GM18517 (cell line): ENCODE results near the gene TBX4.

Experiments used
- ATAC-seq: cut with Tn5 transposase; IDR thresholded peaks from one replicate; pipeline ENCODE4 v1.9.1; 2021; ENCODE audit warnings: mild to moderate bottlenecking, moderate library complexity; ENCODE audit not compliant: unreplicated experiment

TBX4 gene

DNA sequence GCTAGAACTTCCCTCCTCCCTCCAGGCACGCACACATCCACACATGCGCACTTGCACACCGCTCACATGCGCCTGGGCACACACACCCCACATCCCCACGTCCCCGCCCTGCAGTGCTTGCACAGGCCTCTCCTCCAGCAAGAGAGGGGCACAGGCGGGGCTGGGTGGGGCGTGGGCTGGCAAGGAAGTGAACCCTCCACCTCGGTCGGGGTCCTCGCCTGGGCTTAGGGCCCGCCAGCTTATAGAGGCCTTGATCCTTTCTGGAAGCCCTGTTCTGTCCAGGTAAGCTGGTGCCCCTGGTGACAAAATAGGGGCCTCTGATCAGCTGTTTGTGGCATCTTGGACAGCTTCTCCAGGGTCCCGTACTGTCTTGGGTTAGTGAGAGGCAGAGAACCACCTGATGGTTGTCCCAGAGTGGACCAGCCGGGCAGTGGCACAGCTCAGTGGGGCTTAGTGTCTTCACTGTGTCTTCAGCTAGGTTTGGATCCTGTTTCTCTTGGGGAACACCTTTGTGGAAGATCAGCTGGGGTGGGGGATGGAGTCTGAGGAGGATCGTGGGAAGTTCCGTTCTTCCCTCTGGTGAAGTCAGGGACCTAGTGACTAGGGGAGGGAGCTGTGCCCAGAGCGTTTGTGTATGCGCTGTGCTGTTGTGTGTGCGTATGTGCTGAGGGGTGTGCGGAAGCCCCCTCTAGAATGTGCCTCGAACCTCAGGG, 12.1 kb downstream of the TBX4 start:
- ATAC-seq: no peak

DNA sequence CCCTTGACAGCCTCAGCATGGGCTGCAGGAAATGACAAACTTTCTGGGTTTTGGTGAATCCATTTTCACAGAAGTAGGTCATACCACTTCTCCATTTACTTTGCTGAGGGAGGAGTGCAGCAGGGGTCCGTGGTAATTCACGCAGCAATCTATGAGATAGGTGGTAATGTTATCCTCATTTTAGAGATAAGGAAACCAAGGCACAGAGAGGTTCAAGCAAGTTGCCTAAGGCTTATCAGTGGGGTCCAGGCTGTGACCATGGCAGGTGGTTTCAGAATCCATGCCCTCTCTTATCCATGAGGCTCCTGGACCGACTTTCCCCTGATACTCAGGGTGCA, 12.6 kb downstream of the TBX4 start:
- no peak for ATAC-seq

DNA sequence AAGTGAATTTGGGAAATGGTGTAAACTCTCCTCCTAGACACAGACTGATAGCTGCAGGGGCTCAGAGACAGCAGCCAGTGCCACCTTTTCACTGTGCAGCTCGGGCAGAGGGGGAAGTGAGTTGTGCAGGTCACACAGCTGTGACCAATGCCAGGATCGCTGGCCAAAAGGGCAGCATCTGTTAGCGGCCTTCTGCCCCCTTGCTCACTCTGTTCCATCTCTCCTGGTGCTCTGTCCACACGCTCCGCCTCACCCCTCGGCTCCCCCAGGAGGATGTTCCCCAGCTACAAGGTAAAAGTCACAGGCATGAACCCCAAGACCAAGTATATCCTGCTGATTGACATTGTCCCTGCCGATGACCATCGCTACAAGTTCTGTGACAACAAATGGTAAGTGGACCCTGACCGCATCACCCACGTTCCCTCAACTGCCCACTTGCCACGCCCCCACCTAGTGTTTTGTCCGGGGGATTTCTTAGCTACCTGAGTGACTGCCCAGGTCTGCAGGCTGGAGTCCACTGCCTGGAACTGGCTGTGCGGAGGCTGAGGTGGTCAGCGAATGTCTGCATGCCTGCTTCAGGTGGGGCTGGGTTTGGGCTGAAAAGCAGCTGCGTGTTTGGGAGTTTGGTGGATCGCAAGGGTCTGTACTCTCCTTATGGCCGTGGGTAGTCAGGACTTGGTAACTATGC, 13.5 kb downstream of the TBX4 start:
- ATAC-seq: no peak

DNA sequence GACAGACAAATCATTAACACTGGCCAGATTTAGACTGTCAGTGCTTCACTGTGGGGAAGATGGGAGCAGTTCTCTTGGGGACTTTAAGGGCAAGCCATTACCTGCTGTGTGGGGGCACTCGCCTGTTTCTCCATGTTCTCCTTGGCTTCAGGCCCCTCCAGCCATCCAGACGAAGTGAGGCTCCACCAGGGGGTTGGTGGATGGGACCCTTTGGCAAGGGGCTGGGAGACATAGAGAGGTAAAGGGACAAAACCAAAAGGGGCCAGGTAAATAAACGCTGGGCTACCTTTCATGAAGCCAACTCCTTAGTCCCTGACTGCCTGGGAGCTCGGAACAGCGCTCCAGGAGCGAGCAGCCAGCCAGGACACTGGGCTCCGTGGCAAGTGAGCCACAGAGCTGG, 14.0 kb downstream of the TBX4 start:
- no peak for ATAC-seq

DNA sequence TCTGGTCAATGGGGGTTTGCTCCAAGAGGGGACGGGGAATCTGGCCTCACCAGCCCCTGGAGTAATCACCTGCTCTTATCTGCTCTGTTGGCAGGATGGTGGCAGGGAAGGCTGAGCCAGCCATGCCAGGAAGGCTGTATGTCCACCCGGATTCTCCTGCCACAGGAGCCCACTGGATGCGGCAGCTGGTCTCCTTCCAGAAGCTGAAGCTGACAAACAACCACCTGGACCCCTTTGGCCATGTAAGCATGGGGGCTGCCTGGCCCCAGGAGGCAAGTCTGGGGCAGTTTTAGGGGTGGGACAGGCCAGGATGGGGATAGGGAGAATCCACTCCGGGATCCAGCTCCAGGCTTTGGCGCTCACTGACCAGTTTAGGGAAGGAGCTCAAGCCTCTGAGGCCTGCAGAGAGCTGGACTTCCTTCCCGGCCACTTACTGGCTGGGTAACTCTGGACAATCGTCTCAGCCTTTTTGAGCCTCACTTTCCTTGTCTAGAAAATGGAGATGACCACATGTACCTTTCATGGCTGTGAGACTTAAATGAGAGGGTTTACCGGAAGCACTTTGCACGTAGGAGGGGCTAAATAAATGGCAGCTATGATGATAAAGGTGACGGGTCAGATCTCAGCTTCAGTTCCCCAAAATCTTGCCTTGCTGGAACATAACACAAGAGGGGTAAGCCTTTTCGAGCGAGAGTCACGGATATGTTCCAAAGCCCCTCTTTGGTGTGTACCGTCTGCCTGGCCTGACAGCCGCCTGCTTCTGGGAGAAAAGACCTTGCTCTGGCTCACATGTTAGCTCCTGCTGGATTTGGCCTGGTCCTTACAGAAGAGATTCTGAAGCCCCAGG, 15.4 kb downstream of the TBX4 start:
- ATAC-seq: no peak

DNA sequence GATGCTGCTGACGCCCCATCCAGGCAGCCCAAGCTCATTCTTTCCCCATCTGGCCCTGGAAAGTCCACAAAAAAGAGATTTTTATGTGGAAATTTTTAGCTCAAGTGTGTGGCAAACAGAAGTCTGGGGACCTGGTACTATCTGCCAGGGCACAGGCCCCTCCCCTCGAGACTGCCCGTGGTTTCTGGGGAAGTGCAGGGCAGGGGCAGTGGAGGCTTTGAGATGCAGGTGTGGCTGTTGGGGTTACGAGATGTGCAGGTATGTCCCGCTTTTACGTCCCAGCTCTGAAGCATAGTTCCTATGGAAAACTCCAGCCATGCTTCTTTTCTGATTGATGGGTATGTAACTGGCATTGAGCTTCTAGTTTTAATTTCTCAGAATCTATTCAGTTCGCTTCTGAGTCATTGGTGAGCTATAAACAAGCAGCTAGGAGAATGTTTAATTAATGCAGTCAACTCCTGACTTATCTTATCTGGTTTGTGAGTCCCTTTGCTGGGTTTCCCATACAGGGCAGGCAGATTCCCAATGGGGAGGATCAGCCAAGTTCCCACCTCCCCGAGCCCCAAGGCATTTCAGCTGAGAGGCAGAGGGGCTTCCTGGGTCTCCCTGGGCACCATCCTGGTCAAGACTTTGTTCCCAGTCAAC, 16.2 kb downstream of the TBX4 start:
- no peak for ATAC-seq

DNA sequence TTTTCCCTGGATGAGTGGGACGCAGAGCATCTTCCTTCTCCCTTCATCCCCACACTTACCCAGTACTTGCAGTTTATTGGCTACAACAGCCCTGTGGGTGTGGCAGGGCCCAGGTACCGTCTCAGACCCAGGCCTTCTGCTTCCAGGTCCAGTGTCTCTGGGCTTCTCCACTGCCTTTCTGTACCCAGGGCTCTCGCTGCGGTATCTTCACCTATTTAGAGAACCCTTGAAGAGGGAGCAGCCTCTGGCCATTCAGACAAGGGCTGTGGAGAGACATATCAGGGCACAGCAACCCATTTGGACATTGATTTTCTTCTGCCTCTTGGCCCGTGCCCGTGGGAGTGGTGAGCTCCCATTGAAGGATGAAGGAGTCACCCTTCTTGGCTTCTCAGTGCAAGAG, 17.3 kb downstream of the TBX4 start:
- no peak for ATAC-seq

DNA sequence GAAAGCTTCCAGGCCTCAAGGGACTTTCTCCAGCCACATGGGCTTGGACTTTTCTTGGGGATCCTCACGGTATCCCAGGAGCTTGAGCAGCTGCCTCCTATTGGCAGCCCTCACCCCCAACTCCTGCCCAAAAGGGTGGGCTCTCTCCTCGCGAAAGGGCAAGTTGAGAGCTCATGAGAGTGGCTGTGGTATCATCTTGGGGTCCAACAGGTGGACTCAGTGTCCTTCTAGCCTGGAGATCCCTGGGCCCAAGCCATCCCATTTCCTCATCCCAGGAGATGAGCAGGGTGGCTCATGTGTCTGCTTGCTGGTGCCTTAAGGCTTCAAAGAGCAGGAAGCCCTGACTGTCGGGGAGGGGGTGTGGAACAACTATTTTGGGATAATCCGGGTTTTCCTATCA, 17.7 kb downstream of the TBX4 start:
- no peak for ATAC-seq

DNA sequence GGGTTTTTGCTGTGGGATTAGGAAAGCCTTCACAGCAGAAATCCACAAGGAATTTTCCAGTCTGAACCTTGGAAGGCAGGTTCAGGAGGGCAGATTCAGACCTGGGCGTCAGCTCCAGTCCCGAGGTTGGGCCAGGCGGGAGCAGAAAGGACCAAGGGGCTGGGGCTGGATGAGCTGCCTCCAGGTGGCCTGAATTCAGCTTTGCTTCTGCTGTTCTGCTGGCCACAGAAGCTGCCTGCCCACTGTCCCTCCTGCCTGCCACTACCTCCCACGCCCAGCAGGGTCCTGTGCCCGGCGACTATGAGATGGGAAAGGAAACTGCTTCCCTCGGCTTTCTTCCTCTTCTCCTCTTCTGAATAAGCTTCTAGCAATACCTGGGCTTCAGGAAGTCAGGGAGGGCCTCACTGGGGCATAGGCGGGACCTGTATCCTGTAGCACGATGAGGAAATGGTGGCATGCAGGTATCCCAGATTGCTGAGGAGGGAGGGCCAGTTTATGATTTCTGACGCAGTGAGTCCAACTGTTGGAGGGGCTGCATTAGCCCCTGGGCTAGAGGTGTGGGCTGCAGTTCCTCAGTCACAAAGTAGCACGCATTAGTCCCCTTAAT, 18.4 kb downstream of the TBX4 start:
- no peak for ATAC-seq

DNA sequence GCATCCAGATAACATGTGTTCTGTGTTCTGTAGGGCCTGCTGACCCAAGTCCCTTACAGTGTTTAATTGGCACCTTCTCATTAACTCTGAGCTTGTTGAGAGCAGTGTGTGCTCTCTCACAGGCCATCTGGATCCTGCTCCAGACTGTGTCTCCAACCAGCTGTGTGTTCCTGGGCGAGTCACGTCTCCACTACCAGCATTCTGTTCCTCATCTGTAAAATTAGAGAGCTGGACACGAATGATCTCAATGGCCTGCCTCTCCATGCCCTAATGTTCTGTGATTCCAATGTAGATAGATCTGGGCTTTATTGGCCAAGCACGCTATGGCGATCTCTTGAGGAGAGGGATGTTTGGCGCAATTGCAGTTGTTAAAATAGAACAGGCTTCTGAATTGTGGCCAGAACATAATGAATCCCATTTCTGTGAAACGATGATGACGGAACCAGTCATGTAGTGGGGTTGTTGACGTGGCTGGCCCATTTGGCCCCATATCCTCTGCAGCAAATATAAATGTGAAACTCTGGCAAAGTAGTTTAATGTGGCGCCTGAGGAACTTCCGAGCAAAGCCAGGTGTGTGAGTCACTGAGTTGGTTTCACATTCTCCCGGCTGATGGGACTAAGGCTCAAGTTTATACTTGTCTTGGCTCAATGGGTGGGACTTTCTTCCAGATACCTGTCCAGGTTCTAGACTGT, 22.2 kb downstream of the TBX4 start:
- ATAC-seq: no peak

DNA sequence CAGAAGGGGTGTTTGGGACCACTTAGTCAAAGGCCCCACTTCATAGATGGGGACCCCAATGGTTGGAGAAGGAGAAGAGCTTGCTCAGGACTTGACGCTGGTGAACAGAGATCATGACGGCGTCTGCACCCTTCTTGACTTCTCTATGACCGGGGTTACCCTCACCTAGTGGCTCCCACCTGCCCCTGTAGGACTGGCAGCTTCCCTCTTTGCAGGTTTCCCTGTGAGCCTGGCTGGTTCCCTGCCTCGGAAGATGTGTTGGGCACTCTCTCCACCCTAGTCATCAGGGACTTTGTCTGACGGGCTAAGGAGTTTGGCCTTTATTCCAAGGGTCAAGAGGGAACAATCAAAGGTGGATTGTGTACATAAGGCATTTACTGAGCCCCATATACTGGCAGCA, 22.7 kb downstream of the TBX4 start:
- no peak for ATAC-seq

DNA sequence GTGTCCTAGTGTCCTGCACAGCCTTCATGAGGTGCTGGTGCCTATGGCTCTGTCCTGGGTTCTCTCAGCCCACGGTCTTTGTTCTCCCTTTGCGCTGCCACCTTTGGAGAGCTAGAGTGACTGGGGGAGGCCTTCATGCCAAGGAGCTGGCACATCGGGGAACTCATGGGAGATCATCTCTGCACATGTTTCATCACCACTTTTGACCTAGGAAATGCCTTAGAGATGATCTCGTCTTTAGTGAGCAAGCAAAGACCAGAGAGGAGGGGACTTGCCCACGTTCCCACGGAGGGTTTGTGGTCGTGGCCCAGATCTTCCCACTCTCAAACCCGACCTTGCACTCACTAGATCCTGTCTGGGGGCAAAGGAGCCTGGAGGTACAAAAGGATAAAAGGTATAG, 23.5 kb downstream of the TBX4 start:
- ATAC-seq: no peak

DNA sequence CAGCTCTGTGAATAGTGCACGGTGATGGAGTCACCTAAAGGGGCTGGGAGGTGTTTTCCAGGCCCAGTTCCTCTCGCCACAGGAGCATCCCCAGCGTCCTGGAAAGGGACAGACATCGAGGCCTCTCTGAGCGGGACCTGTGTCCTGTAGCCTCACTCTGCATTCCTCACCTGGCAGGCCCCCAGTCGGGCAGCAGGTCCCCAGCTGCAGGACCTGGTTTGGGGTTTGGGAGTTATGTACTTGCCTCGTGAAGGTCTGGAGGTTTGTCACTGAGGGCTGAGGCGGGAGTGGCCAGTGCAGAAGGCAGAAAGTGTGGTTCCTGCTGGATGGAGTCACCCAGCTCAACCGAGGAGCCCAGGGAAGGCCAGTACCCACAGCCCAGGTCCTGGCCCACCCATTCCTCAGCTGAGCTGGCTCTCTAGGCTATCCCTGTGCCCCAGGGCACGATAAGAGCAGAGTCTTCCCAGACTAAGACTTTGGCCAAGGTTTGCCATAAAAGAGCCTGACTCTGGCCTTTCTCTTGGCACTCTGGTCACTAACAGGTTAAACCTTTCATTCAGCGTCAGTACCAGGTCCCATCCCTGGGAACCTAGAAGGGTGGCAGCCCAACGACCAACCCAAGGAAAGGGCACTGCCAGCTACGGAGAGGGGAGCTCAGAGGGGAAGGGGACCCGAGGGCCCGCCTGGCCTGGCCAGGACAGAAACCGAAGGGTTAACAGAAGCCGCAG, 24.4 kb downstream of the TBX4 start:
- no peak for ATAC-seq

DNA sequence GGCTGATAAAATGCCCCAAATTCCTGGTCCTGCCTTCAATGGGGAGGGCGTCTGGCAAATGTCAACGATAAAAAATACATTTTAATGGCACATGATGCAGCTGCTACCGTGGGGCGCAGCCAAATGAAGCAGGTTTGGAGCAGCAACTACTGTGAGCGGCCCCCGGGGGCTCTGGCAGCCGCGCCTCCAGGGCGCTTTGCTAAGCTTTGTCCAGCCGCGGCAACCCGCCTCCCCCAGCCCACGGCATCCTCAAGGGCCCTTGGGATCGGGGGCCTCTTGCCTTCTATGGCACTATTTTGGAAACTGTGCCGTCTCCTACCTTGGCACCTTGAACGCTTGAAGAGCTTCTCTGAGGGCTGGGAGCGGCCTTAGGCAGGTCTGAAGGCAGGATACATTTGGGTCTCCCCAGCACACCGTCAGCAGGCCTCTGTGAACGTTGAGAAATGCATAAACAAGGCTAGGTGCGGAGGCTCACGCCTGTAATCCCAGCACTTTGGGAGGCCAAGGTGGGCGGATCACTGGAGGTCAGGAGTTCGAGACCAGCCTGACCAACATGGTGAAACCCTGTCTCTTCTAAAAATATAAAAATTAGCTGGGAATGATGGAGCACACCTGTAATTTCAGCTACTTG, 25.1 kb downstream of the TBX4 start:
- no peak for ATAC-seq

DNA sequence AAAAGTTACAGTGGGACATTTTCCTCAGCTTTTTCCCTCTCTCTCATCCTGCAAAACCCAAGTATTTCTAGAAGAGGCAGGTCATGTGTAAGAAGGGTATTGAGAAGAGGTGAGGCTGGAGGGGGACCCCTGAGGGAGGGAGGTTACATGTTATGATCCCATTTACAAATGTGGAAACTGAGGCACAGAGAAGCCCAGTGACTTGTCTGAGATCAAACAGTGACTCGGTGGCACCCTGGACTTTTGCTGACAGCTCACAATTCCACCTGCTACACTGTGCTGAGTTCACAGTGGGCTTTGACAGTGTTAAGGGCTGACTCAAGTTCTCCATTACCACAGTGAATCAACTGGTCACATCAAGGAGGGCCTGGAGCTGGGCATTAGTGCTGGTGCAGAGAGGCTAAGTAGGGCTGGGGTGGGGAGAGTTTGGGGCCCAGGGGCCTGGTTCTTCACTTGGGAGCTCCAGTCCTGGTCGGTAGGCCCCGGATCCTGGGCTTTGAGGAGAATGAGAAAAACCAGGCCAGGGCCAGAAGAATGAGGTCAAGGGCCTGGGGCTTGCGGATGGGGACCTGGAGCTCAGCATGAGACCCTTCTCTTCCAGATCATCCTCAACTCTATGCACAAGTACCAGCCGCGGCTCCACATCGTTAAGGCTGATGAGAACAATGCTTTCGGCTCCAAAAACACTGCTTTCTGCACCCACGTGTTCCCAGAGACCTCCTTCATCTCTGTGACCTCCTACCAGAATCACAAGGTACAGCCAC, 26.0 kb downstream of the TBX4 start:
- no peak for ATAC-seq

DNA sequence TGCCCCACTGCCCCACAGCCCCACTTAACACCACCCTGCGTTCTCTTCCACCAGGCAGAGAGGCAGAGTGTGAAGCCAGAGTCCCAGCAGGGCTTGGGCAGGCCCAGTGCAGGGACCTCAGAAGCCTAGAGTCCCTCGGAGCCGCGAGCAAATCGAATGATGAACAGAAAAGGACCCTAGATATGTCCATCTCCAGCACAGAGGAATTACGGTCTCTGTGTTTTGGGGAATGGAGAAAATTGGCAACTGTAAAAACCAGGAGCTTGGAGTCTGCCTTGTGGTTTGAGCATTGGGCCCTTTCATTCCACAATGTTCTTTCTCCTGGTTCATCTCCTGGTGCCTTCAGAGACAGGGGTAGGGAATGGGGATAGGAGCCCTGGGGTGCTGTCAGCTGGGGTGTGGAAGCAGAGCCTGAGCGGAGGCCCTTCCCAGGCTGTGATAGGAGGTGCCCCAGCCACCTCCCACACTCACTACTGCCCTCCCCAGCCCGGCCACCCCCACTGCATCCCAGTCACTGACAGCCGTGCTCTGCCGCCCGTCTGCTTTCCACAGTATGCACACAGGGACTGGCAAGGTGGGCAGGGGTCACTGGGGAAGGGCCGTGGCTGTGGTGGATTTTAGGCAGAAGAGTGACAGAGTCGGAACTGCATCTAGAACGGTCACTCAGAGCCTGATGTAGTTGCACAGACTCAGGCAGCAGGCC, 26.7 kb downstream of the TBX4 start:
- ATAC-seq: no peak

DNA sequence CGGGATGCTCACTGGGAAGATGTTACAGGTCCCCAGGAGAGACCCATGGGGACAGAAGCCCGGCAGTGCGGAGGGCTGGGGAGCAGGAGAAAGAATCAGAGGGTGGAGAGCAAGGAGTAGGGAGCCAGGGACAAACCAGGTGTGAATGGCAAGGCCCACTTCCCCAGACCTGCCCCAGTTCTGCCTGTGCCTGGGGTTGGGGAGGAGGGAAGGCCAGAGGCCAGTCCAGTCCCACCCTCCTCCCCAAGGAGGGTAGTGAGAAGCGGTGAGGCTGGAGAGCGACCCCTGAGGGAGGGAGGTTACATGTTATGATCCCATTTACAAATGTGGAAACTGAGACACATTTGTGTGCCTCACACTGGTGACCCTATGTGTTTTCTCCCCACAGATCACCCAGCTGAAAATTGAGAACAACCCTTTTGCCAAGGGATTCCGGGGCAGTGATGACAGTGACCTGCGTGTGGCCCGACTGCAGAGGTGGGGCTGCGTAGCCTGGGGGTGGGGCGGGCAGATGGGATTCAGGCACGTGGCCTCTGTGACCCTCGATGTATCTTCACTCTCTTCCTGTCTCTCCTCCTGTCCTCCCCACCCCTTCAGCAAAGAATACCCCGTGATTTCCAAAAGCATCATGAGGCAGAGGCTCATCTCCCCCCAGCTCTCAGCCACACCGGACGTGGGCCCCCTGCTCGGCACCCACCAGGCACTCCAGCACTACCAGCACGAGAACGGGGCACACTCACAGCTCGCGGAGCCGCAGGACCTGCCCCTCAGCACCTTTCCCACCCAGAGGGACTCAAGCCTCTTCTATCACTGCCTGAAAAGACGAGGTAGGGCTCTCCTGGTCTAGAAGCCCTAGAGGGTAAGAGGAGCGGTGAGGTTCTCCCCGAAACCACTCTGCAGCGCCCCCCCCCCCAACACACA, 27.5 kb downstream of the TBX4 start:
- ATAC-seq: no peak
